ENCODE measurements around the gene GALNT15. TPM values are rescaled to one million over a fixed set of nuclear protein-coding genes. Genes with fewer than 3 reads are reported as not detected.
A peak's percentile ranks its signal among the peaks of the same experiment; 100 is the strongest.

GALNT15 gene
- total and polyA plus RNA-seq, 4 donors = 2.8 to 9.7 (median 7.6) TPM

DNA sequence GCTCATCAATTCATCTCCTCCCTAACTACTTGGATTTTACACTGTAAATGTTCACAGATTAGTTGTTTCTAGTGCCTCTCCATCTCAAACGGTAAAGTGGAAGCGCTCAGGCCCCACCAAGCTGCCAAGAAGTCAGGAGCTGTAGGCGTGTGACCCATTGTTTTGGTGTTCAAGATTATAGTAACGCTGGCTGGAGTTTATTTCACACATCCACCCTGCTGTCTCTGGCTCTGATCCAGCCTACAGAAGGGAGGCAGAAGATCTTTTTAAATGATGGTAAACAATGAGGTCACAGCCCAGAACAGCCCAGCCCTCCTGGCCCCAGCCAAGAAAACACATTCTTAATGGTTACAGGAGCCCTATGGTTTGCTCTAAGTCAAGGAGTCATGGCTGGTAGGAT is 25.7 kb upstream of the GALNT15 start:
- ATAC-seq (ENCODE audit: insufficient read depth, low FRiP score) (peak; percentile 12), DNase-seq (peak; percentile 83 to 94 (median 93))
- Histone ChIP-seq H3K4me3 (no peak overlapping the region), H3K27me3 (ENCODE audit: control insufficient read depth in 3 of 3, insufficient read depth in 3 of 3, low read length in 2 of 3) (no peaks in the 10 kb centered on the region), H3K4me1 (ENCODE audit: control insufficient read depth in 5 of 5, insufficient read depth in 5 of 5, low read length in 5 of 5) (peaks cover 0 to 13% (median 5%) of the 10 kb centered on the region in 5 donors), H3K9me3 (ENCODE audit: control insufficient read depth in 4 of 4, insufficient read depth in 3 of 4, low read length in 3 of 4) (peaks cover 0 to 8% (median 0%) of the 10 kb centered on the region in 4 donors), H3K9ac (ENCODE audit: insufficient read depth in 1 of 2, low read length in 2 of 2) (no peak overlapping the region), H3K36me3 (ENCODE audit: control insufficient read depth in 4 of 4, insufficient read depth in 4 of 4, low read length in 4 of 4) (no peaks in the 10 kb centered on the region), H3K27ac (ENCODE audit: low read depth in 1 of 2, low read length in 1 of 2) (peak overlapping the region in 1 of 2 donors; percentile 39)
- 43 to 80% methylated on average over 4 of the region's 4 CpGs for WGBS, 2 donors
- TF ChIP-seq, protein P1, sequence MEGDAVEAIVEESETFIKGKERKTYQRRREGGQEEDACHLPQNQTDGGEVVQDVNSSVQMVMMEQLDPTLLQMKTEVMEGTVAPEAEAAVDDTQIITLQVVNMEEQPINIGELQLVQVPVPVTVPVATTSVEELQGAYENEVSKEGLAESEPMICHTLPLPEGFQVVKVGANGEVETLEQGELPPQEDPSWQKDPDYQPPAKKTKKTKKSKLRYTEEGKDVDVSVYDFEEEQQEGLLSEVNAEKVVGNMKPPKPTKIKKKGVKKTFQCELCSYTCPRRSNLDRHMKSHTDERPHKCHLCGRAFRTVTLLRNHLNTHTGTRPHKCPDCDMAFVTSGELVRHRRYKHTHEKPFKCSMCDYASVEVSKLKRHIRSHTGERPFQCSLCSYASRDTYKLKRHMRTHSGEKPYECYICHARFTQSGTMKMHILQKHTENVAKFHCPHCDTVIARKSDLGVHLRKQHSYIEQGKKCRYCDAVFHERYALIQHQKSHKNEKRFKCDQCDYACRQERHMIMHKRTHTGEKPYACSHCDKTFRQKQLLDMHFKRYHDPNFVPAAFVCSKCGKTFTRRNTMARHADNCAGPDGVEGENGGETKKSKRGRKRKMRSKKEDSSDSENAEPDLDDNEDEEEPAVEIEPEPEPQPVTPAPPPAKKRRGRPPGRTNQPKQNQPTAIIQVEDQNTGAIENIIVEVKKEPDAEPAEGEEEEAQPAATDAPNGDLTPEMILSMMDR (IDR thresholded peaks at IDR 0.05; ENCODE audit: control extremely low read depth, extremely low read depth) = no peak

DNA sequence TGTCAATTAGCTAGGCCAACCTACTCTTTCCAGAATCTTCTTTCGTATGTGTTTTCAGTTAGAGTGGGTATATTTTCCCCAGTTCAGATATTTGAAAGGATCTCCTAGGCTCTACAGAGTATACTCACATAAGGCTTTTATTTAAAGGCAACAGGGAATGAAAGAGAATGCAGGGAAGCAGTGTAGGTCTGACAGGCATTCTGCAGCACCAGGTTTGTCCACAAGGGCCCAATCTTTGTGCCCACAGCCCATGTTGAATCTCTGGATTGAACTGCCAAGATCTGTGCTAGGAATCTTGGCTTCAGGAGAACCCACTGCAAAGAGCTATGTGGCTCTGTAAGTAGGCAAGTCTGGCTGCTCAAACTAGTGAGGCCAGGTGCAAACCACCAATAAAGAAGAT is 24.2 kb upstream of the GALNT15 start:
- H3K27ac ChIP-seq (ENCODE audit: low read depth in 1 of 2, low read length in 1 of 2) = no peak overlapping the region
- DNase-seq (no peak), ATAC-seq (ENCODE audit: insufficient read depth, low FRiP score) (no peak)
- TF ChIP-seq, protein P1 (IDR thresholded peaks at IDR 0.05; ENCODE audit: control extremely low read depth, extremely low read depth) = no peak
- H3K36me3 ChIP-seq (ENCODE audit: control insufficient read depth in 4 of 4, insufficient read depth in 4 of 4, low read length in 4 of 4) = no peaks in the 10 kb centered on the region
- H3K27me3 ChIP-seq (ENCODE audit: control insufficient read depth in 3 of 3, insufficient read depth in 3 of 3, low read length in 2 of 3) = no peaks in the 10 kb centered on the region
- no peak overlapping the region for H3K9ac ChIP-seq (ENCODE audit: insufficient read depth in 1 of 2, low read length in 2 of 2)
- peaks cover 0 to 13% (median 5%) of the 10 kb centered on the region in 5 donors for H3K4me1 ChIP-seq (ENCODE audit: control insufficient read depth in 5 of 5, insufficient read depth in 5 of 5, low read length in 5 of 5)
- H3K4me3 ChIP-seq = no peak overlapping the region
- 95 to 100% methylated on average over 1 of the region's 1 CpG for WGBS, 2 donors
- H3K9me3 ChIP-seq (ENCODE audit: control insufficient read depth in 4 of 4, insufficient read depth in 3 of 4, low read length in 3 of 4) = peaks cover 0 to 5% (median 0%) of the 10 kb centered on the region in 4 donors

DNA sequence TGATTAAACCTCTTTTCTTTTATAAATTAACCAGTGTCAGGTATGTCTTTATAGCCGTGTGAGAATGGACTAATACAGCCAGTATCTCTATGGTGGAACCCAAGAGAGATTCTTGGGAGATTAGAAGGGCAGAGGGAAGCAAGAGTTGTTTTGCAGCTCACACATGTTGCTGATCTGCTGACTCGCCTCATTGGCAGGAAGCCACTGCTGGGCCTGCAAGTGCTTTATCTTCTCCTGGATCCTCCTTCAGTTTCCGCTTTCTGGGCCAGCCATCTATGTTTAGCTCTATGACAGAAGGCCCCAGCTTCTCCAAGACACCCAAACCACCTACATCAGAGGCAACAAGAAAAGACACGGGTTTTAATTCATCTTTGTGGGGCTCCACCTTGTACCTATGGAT is 23.4 kb upstream of the GALNT15 start:
- TF ChIP-seq, protein P1 (IDR thresholded peaks at IDR 0.05; ENCODE audit: control extremely low read depth, extremely low read depth) = no peak
- Histone ChIP-seq H3K27ac (ENCODE audit: low read depth in 1 of 2, low read length in 1 of 2) (peak overlapping the region in 1 of 2 donors; percentile 11), H3K4me3 (no peak overlapping the region), H3K27me3 (ENCODE audit: control insufficient read depth in 3 of 3, insufficient read depth in 3 of 3, low read length in 2 of 3) (no peaks in the 10 kb centered on the region), H3K9me3 (ENCODE audit: control insufficient read depth in 4 of 4, insufficient read depth in 3 of 4, low read length in 3 of 4) (peaks cover 0 to 5% (median 0%) of the 10 kb centered on the region in 4 donors), H3K4me1 (ENCODE audit: control insufficient read depth in 5 of 5, insufficient read depth in 5 of 5, low read length in 5 of 5) (peaks cover 0 to 13% (median 5%) of the 10 kb centered on the region in 5 donors), H3K9ac (ENCODE audit: insufficient read depth in 1 of 2, low read length in 2 of 2) (no peak overlapping the region), H3K36me3 (ENCODE audit: control insufficient read depth in 4 of 4, insufficient read depth in 4 of 4, low read length in 4 of 4) (no peaks in the 10 kb centered on the region)
- ATAC-seq (ENCODE audit: insufficient read depth, low FRiP score) = peak; percentile 27
- DNase-seq = peak in 1 of 3 donors; percentile 50
- 31 to 58% methylated on average over 4 of the region's 4 CpGs for WGBS, 2 donors

DNA sequence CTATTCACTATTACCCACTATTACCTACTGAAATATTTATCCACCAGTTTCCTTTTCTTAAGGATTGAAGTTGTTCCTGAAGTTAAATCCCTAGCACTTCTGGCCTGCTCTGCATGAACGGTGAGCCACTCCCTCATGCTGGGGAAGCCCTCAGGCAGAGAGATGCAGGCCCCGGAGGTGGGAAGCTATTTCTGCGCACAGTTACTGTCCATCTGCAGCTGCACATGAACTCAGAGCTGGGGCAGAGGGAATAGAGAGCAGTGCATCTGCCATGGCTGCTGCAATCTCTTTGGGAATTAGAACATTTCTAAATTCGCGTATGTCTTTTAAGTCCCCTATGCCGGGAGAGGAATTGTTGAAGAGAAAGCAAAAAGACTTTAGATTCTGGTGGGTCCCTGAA is 6.3 kb upstream of the GALNT15 start:
- peaks cover 0 to 9% (median 0%) of the 10 kb centered on the region in 4 donors for H3K9me3 ChIP-seq (ENCODE audit: control insufficient read depth in 4 of 4, insufficient read depth in 3 of 4, low read length in 3 of 4)
- peaks cover 0 to 7% (median 0%) of the 10 kb centered on the region in 3 donors for H3K27me3 ChIP-seq (ENCODE audit: control insufficient read depth in 3 of 3, insufficient read depth in 3 of 3, low read length in 2 of 3)
- ATAC-seq (ENCODE audit: insufficient read depth, low FRiP score) = no peak
- H3K9ac ChIP-seq (ENCODE audit: insufficient read depth in 1 of 2, low read length in 2 of 2) = no peak overlapping the region
- 88 to 96% methylated on average over 6 of the region's 6 CpGs for WGBS, 2 donors
- H3K27ac ChIP-seq (ENCODE audit: low read depth in 1 of 2, low read length in 1 of 2) = no peak overlapping the region
- no peak for DNase-seq
- TF ChIP-seq, protein P1 (IDR thresholded peaks at IDR 0.05; ENCODE audit: control extremely low read depth, extremely low read depth) = no peak
- H3K4me1 ChIP-seq (ENCODE audit: control insufficient read depth in 5 of 5, insufficient read depth in 5 of 5, low read length in 5 of 5) = no peaks in the 10 kb centered on the region
- H3K4me3 ChIP-seq = no peak overlapping the region
- no peaks in the 10 kb centered on the region for H3K36me3 ChIP-seq (ENCODE audit: control insufficient read depth in 4 of 4, insufficient read depth in 4 of 4, low read length in 4 of 4)

Measured in lung (tissue), 12 donors.